ENCODE measurements around the gene PHC2.

PHC2 gene

DNA sequence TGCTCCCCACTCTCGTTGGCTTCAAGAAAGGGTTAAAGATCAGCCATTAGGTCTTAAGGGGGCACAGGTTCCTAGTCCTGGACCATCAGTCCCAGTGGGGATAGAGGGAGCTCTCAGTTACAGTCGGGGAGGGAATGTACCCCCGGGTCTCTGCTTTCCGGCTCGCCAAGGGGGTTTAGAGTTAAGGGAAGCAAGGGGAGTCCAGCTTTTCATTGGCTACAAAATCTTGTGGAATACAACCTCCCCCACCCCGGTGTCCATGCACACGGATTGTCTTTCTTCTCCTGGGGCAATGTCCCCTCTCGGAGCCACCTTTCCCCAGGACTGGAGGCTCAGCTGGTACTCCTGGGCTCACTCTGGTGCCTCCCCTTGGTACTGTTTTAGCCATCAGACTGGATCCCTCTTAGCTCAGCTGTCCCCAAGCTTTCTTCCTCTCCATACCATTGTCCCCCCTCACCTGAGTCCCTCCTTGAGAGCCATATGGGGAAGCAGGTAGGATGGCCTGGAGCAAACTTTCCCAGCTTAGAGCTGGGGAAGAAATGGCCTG lies 110.2 kb downstream of the PHC2 start, which contains the start of gene A3GALT2:
TSS of gene A3GALT2 (minus strand) at position 480 of the 547 bp plus-strand sequence. CDS start at position 480, 0 bp downstream.
- DNase-seq (ENCODE audit: low read depth) = no peak
- no peak within 1 kb of the TSS for H3K4me3 ChIP-seq (ENCODE audit: low read depth, low read length)
- TF ChIP-seq CTCF (IDR thresholded peaks at IDR 0.05; ENCODE audit: low read depth, low read length, missing control alignments) = no peak

DNA sequence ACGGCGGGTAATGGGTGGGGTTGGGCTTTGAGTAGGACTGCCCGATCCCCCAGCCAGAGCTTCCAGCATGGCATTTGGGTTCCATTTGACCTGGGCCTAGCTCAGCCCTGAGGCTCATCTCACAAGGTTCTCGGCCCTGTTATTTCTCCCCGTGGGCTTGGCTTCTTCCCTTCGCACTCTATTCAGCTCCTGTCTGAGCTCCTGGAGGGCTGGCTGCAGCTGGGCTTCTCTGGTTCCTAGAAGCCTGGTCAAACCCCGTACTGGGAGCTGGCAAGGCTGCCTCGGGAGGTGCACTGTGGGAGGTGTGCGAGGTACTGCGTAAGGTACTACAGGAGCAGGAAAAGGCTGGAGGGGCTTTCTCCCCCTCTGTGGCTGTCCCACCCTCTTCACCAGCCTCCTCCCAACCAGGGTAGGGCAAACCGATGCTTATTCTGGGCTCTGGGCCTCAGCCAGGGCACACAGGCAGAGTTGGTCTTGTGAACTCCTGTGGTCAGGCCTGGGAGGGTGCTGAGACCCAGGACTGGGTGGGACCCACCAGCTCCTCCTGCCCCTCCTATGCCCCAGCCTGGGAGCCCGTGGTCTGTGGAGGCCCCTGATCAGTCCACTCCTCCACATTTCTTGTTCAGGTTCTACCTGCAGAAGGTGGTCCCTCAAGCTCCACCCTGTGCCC lies 110.8 kb downstream of the PHC2 start:
- TF ChIP-seq CTCF (IDR thresholded peaks at IDR 0.05; ENCODE audit: low read depth, low read length, missing control alignments) = no peak
- no peak for DNase-seq (ENCODE audit: low read depth)
- H3K4me3 ChIP-seq (ENCODE audit: low read depth, low read length) = no peak overlapping the region

DNA sequence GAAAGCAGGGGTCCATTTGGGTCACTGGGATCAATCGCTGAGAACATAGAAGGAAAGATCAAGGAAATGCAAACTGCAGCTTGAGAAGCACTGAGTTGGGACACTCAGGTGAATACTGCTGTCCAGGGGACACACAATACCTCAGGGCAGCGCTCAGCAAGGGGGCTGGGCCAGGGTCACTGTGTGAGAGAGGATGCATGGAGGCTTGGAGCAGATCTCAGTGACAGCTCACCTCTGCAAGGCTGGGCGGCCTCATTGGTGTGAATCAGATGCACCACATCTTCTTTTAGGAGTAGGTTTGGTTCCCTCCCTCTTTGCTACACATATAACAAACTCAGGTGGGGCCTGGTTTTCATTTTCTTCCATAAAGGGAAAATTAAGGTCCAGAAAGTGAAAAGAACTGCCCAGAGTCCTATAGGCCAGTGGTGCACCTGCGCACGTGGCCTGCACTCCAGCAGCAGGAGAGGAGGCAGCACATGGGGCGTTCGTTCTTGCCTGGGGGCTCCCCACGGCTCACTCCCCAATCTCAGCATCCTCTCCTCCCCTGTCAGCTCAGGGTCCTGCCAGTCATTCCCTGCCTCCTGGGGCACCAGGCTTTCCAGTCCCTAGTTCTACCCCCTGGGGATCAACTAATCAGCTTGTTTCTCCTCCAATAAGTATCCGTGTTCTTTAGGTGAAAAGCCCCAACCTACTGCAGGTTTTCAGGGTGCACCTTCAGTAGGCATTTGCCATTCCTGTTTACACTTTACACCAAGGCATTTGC lies 111.5 kb downstream of the PHC2 start:
- DNase-seq (ENCODE audit: low read depth) = no peak
- no peak overlapping the region for H3K4me3 ChIP-seq (ENCODE audit: low read depth, low read length)
- no peak for TF ChIP-seq CTCF (IDR thresholded peaks at IDR 0.05; ENCODE audit: low read depth, low read length, missing control alignments)

DNA sequence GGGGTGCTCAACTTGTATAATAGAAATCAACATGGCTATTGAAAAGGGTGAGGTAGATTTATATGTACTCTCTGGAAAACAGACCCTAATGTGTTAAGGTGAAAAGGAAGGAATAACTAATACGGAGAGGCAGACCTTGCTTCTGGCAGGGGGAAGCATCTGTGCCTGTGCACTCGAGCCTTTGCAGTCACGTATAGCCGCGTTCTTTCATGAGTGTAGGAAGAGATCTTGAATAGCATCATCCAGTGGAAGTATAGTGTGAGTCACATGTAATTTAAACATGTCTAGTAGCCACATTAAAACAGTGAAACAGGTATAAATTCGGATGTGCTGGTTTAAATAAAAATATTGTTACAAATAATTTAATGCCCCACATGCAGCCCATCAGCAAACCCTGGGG lies 112.9 kb downstream of the PHC2 start:
- DNase-seq (ENCODE audit: low read depth) = no peak
- H3K4me3 ChIP-seq (ENCODE audit: low read depth, low read length) = no peak overlapping the region

DNA sequence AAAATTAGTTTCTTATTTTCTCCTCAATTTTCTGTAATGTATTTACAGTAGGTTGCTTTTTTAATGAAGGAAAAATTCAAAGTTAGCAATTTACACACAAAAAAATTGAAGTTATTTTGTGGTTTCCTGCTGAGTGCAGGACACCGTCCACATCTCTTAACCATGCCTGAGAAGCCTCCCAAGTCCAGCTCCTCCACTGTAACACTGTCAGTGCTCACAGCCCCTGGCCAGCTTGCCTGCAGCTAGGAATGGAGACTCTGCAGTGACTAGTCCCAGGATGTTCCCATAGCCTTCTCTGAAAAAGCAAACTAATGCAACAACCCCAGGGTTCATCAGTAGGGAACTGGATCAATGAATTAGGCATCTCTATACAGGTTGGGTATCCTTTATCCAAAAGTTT lies 113.5 kb downstream of the PHC2 start:
- no peak for DNase-seq (ENCODE audit: low read depth)
- TF ChIP-seq CTCF (IDR thresholded peaks at IDR 0.05; ENCODE audit: low read depth, low read length, missing control alignments) = no peak
- H3K4me3 ChIP-seq (ENCODE audit: low read depth, low read length) = no peak overlapping the region

More for the DNA sequence above, 112.9 kb downstream of the PHC2 start:
- no peak for TF ChIP-seq CTCF (IDR thresholded peaks at IDR 0.05; ENCODE audit: low read depth, low read length, missing control alignments)

GRCh38 chr1:33316601-33317000 lies 114.3 kb downstream of the PHC2 start:
- TF ChIP-seq CTCF (IDR thresholded peaks at IDR 0.05; ENCODE audit: low read depth, low read length, missing control alignments) = no peak
- no peak for DNase-seq (ENCODE audit: low read depth)
- H3K4me3 ChIP-seq (ENCODE audit: low read depth, low read length) = no peak overlapping the region
